Measurements from ENCODE around the gene TANGO2.

DNA sequence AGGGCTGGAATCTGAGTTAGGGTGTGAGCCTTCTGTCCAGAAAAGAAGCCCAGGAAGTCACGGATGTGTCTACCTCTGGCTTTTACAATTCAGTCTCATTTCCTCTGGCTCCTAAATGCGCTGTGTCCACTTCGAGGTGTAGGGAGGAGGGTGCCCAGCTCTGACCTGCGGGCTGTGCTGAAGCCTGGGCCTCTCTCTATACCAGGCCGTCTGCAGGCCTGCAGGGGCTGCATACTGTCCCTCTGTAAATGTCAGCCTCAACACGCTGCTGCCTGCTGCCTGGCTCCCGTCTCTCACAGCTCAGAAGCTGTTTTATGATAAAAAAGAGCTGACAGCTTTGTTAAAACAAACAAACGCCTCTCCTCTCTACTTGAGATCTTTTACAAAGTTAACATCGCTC, 18.8 kb upstream of the TANGO2 start:
- TF ChIP-seq CTCF (IDR thresholded peaks at IDR 0.05 in 2 of 3, conservative IDR thresholded peaks at IDR 0.05 in 1 of 3; ENCODE audit: borderline replicate concordance in 1 of 3, insufficient read depth in 1 of 3, low read depth in 2 of 3, low read length in 2 of 3): no peak
- no peak for TF ChIP-seq EZH2 (IDR thresholded peaks at IDR 0.05)
- TF ChIP-seq MAX (IDR thresholded peaks at IDR 0.05): no peak
- TF ChIP-seq POLR2AphosphoS5 (IDR thresholded peaks at IDR 0.05; ENCODE audit: low read depth, low read length): no peak
- no peak for TF ChIP-seq POLR2A (IDR thresholded peaks at IDR 0.05; ENCODE audit: borderline replicate concordance, extremely low read depth, insufficient read depth, insufficient read length)
- TF ChIP-seq CEBPB (IDR thresholded peaks at IDR 0.05; ENCODE audit: low read depth): no peak
- TF ChIP-seq EZH2phosphoT487 (IDR thresholded peaks at IDR 0.05; ENCODE audit: borderline replicate concordance): no peak
- TF ChIP-seq ATF3 (IDR thresholded peaks at IDR 0.05): no peak
- no peak for TF ChIP-seq ZNF274 (IDR thresholded peaks at IDR 0.05; ENCODE audit: low read depth, low read length)
- no peak for TF ChIP-seq CBX3 (IDR thresholded peaks at IDR 0.05; ENCODE audit: low read depth)
- no peak for TF ChIP-seq TCF7L2 (IDR thresholded peaks at IDR 0.05; ENCODE audit: borderline replicate concordance, extremely low read depth, insufficient read depth, insufficient read length)

Data from HCT116 (cell line).